Kidney epithelial cell (primary cell): ENCODE measurements around the gene TMEFF1. TPM values are rescaled to one million over a fixed set of nuclear protein-coding genes. Genes with fewer than 3 reads are reported as not detected.

Experiments
- DNase-seq: peaks from one replicate; pipeline ENCODE4 v3.0.0-alpha.2; 2010; ENCODE audit warnings: low read depth
- H3K27me3 ChIP-seq: 2 replicates; pipeline ENCODE4 v1.6.0; 2011; ENCODE audit warnings: low read length; ENCODE audit not compliant: control insufficient read depth, insufficient read depth
- H3K36me3 ChIP-seq: 2 replicates; pipeline ENCODE4 v1.5.1; 2011; ENCODE audit warnings: low read length; ENCODE audit not compliant: control insufficient read depth, insufficient read depth
- H3K4me3 ChIP-seq: 2 replicates; pipeline ENCODE4 v1.5.1; 2011; ENCODE audit warnings: low read depth, mild to moderate bottlenecking, control low read depth, low read length
- CTCF ChIP-seq: IDR thresholded peaks from 2 replicates; pipeline ENCODE4 v1.5.1; 2011; ENCODE audit warnings: mild to moderate bottlenecking, moderate library complexity, low read length, control low read depth, inconsistent platforms; ENCODE audit not compliant: insufficient read depth, poor library complexity, severe bottlenecking
- total RNA-seq: library from RNA; depleted of rRNA; stranded (reverse); fragments of >200 nt; gene quantifications from 2 replicates; pipeline ENCODE4 v1.2.3, GENCODE V29; 2015

TMEFF1 gene
- total RNA-seq, 1 donor from 2014 or later = 23.4 TPM

- no peaks in the 10 kb centered on the region for H3K36me3 ChIP-seq
- DNase-seq = peak; percentile 99
- H3K4me3 ChIP-seq = peak overlapping the region; percentile 67
- no peaks in the 10 kb centered on the region for H3K27me3 ChIP-seq
- no peak for TF ChIP-seq CTCF
Observed at GRCh38 chr9:100428871-100429654, 43.9 kb upstream of the TMEFF1 start.

- H3K4me3 ChIP-seq = no peak overlapping the region
- DNase-seq = no peak
- no peaks in the 10 kb centered on the region for H3K27me3 ChIP-seq
- TF ChIP-seq CTCF = no peak
- H3K36me3 ChIP-seq = no peaks in the 10 kb centered on the region
Observed at GRCh38 chr9:100430286-100430940, 42.5 kb upstream of the TMEFF1 start.

GRCh38 chr9:100431886-100432285, 41.1 kb upstream of the TMEFF1 start:
- TF ChIP-seq CTCF = no peak
- Histone ChIP-seq H3K27me3 (no peaks in the 10 kb centered on the region), H3K4me3 (no peak overlapping the region), H3K36me3 (no peaks in the 10 kb centered on the region)
- DNase-seq = no peak

GRCh38 chr9:100432736-100433135, 40.2 kb upstream of the TMEFF1 start:
- H3K27me3 ChIP-seq = no peaks in the 10 kb centered on the region
- TF ChIP-seq CTCF = no peak
- H3K36me3 ChIP-seq = no peaks in the 10 kb centered on the region
- no peak for DNase-seq
- H3K4me3 ChIP-seq = no peak overlapping the region

- DNase-seq = no peak
- Histone ChIP-seq H3K27me3 (no peaks in the 10 kb centered on the region), H3K4me3 (no peak overlapping the region), H3K36me3 (no peaks in the 10 kb centered on the region)
- no peak for TF ChIP-seq CTCF
Observed at GRCh38 chr9:100436571-100436970, 36.4 kb upstream of the TMEFF1 start.
